HG03066 (cell line): ENCODE data around the gene PLA2R1.

Experiments
- ATAC-seq: cut with Tn5 transposase; IDR thresholded peaks from one replicate; pipeline ENCODE4 v1.9.1; 2021; ENCODE audit warnings: low read depth; ENCODE audit not compliant: unreplicated experiment

Gene PLA2R1

DNA sequence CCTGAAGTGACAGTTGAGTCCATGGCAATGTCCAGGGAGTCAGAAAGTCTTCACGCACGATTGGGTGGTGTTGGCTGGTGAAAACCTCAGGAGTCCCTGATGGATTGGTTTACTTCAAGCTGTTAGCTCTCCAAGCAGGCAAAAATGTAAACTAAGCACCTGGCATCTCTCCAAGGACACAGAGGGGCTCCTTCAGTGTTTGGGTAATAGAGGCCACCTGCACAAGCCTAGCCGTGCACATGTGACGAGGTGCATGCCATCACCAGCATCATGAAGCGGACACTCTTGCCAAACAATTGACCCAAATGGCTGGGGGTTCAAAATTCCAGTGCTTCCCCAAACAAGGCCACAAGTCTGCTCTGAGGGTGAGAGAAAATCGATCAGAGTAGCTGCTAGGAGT is 159.7 kb downstream of the PLA2R1 start:
- no peak for ATAC-seq

GRCh38 chr2:159900343-159900742 is 162.1 kb downstream of the PLA2R1 start:
- no peak for ATAC-seq

DNA sequence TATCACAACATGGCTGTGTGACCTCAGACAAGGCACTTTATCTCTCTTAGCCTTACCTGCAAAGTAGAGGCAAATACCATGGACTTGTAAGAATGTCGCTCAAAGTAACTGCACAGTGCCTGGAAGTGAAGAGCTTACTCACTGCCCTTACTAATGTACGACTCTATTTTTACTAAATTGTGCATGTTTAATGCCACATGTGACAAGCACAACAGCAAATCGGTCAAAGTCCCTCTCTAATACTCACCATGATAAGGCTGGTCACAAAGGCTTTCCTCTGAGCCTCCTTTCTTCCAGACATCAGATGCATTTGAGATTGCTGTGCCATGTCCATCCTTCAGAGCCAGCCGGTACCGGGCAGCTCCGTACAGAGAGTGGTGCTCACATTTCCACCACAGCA is 164.0 kb downstream of the PLA2R1 start:
- ATAC-seq = no peak

GRCh38 chr2:159897720-159898119 is 164.7 kb downstream of the PLA2R1 start:
- ATAC-seq = no peak

GRCh38 chr2:159897081-159897480 is 165.3 kb downstream of the PLA2R1 start:
- no peak for ATAC-seq

DNA sequence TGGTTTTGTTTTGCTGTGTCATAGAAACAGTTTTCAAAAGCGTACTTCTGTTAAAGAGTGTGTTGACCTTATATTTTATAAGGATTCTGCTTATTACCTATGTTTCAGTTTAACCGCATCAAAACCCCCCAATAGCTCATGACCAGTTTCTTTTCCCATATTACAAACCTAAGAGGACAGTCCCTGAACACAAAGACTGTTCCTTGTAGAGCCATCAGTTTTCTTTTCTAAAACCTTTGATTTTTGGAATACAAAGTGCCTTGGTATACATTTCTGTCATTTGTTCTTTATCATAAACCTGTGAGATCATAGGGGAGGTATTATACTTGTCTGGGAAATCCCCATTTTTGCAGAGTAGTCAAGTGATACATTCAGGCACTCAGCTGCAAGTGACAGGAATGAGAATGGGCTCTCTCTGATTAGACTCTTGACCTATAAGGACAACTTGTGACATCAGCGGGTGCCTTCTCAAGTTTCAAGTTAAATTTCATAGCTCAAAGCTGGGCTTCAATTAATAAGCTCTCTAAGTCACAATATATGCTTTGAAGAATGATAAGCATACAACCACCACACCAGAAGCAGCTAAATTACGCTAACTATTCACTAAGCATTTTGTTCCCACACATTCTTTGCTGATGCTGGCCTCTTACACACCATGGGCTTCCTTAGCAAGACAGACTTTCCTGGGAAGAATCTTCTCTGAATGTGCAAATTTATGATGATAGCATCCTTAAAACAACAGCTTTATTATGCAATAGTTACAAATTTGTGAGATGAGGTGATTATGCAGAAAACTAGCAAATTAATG is 167.0 kb downstream of the PLA2R1 start:
- ATAC-seq = peak; percentile 51

DNA sequence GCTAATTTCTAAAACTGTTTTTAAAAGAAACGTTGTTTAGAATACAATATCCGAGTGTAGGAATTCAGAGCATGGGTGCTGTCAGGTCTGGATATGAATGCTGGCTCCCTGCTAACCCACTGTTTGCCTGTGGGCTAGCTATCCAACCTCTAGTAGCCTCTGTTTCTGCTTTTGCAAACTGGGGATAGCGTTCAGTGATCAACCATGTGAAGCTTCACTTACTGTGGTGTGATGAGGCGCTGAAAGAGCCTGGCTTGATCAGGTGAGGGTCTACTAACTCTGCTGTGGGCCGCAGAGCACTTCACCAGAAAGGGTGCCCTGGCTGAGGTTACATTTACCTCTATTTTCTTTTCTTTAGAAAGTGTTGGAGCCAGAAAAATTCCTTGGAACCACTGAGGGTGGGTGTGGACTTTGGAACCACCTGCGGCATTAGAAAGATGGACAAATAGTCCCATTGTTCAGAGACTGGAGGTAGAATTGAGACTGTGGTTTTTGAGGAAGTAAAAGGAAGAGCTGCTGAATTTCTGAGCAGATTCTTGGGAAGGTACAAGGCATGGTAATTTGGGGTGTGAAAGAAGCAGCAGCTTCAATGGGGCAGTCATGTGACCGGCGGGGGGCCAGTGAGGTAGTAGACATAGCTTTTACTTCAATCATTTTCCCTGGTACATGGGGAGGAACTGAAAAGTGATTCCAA is 168.1 kb downstream of the PLA2R1 start:
- no peak for ATAC-seq

- ATAC-seq = no peak
Measured at GRCh38 chr2:159892990-159893810, 169.2 kb downstream of the PLA2R1 start.

- no peak for ATAC-seq
Measured at GRCh38 chr2:159891917-159892730, 170.3 kb downstream of the PLA2R1 start.

GRCh38 chr2:159891267-159891588 is 171.2 kb downstream of the PLA2R1 start:
- ATAC-seq = no peak

- ATAC-seq = peak; percentile 26
Measured at GRCh38 chr2:159890551-159891266, 171.7 kb downstream of the PLA2R1 start.

GRCh38 chr2:159882130-159882745 is 180.2 kb downstream of the PLA2R1 start:
- ATAC-seq = no peak
